H9 (cell line): ENCODE results near the gene SLC25A46. TPM values are rescaled to one million over a fixed set of nuclear protein-coding genes. Genes with fewer than 3 reads are reported as not detected.

Experiments
- DNase-seq: peaks from one replicate; pipeline ENCODE4 v3.0.0-alpha.2; 2017
- H2AFZ ChIP-seq: one replicate; pipeline ENCODE4 v1.6.1; 2013; ENCODE audit warnings: mild to moderate bottlenecking, low read length, control low read depth, moderate library complexity
- H2AK5ac ChIP-seq: 2 replicates; pipeline ENCODE4 v1.6.1; 2013; ENCODE audit warnings: low read length, control low read depth, mixed read lengths; ENCODE audit not compliant: insufficient read length
- H2BK120ac ChIP-seq: one replicate; pipeline ENCODE4 v1.6.1; 2013; ENCODE audit warnings: low read depth, mild to moderate bottlenecking, low read length, control low read depth, inconsistent platforms; ENCODE audit not compliant: poor library complexity, severe bottlenecking
- H2BK12ac ChIP-seq: 2 replicates; pipeline ENCODE4 v1.6.1; 2013; ENCODE audit warnings: low read length, control low read depth, mixed read lengths, low read depth; ENCODE audit not compliant: insufficient read length
- H2BK15ac ChIP-seq: 2 replicates; pipeline ENCODE4 v1.6.1; 2013; ENCODE audit warnings: low read depth, low read length, control low read depth
- H2BK20ac ChIP-seq: one replicate; pipeline ENCODE4 v1.6.1; 2013; ENCODE audit warnings: low read depth, mild to moderate bottlenecking, low read length, control low read depth, inconsistent platforms; ENCODE audit not compliant: poor library complexity, severe bottlenecking
- H2BK5ac ChIP-seq: 2 replicates; pipeline ENCODE4 v1.6.1; 2013; ENCODE audit warnings: low read length, control low read depth, mixed read lengths; ENCODE audit not compliant: insufficient read length
- H3K14ac ChIP-seq: 2 replicates; pipeline ENCODE4 v1.6.1; 2013; ENCODE audit warnings: low read length, control low read depth; ENCODE audit not compliant: insufficient read depth
- H3K18ac ChIP-seq: 2 replicates; pipeline ENCODE4 v1.6.1; 2013; ENCODE audit warnings: low read depth, mild to moderate bottlenecking, mixed read lengths, low read length, control low read depth; ENCODE audit not compliant: insufficient read length
- H3K23ac ChIP-seq: 2 replicates; pipeline ENCODE4 v1.6.1; 2013; ENCODE audit warnings: low read length, control low read depth, mixed read lengths, low read depth; ENCODE audit not compliant: insufficient read length
- H3K23me2 ChIP-seq: 2 replicates; pipeline ENCODE4 v1.6.1; 2013; ENCODE audit warnings: low read depth, mild to moderate bottlenecking, mixed read lengths, low read length, control low read depth; ENCODE audit not compliant: insufficient read length, poor library complexity, severe bottlenecking
- H3K27ac ChIP-seq: 2 replicates; pipeline ENCODE4 v1.5.1; 2013; ENCODE audit warnings: low read length, control low read depth, mixed read lengths, low read depth; ENCODE audit not compliant: insufficient read length
- H3K27me3 ChIP-seq: 2 replicates; pipeline ENCODE4 v1.6.1; 2013; ENCODE audit warnings: low read length, control low read depth, inconsistent platforms; ENCODE audit not compliant: insufficient read depth
- H3K4ac ChIP-seq: 2 replicates; pipeline ENCODE4 v1.6.1; 2013; ENCODE audit warnings: low read depth, mild to moderate bottlenecking, control low read depth, inconsistent platforms, low read length, moderate library complexity
- H3K4me1 ChIP-seq: 2 replicates; pipeline ENCODE4 v1.6.1; 2013; ENCODE audit warnings: low read length, control low read depth, inconsistent platforms; ENCODE audit not compliant: insufficient read depth
- H3K4me2 ChIP-seq: 2 replicates; pipeline ENCODE4 v1.6.1; 2013; ENCODE audit warnings: low read length, control low read depth, mixed read lengths; ENCODE audit not compliant: insufficient read length, insufficient read depth
- H3K56ac ChIP-seq: 2 replicates; pipeline ENCODE4 v1.6.1; 2013; ENCODE audit warnings: low read depth, mild to moderate bottlenecking, mixed read lengths, low read length, control low read depth; ENCODE audit not compliant: insufficient read length
- H3K79me1 ChIP-seq: 2 replicates; pipeline ENCODE4 v1.6.1; 2013; ENCODE audit warnings: low read depth, mild to moderate bottlenecking, moderate library complexity, low read length, control low read depth, inconsistent platforms; ENCODE audit not compliant: insufficient read depth, poor library complexity, severe bottlenecking
- H3K79me2 ChIP-seq: 2 replicates; pipeline ENCODE4 v1.6.1; 2013; ENCODE audit warnings: low read length, control low read depth, inconsistent platforms; ENCODE audit not compliant: insufficient read depth
- H3K9ac ChIP-seq: 2 replicates; pipeline ENCODE4 v1.6.1; 2013; ENCODE audit warnings: low read length, control low read depth, mixed read lengths; ENCODE audit not compliant: insufficient read length; ENCODE audit errors: extremely low read depth
- H3K9me3 ChIP-seq: one replicate; pipeline ENCODE4 v1.6.1; 2013; ENCODE audit warnings: low read depth, low read length, inconsistent platforms; ENCODE audit not compliant: control insufficient read depth
- H3T11ph ChIP-seq: one replicate; pipeline ENCODE4 v1.6.1; 2013; ENCODE audit warnings: mild to moderate bottlenecking, low read length, control low read depth, inconsistent platforms
- H4K20me1 ChIP-seq: one replicate; pipeline ENCODE4 v1.6.1; 2013; ENCODE audit not compliant: control insufficient read depth, insufficient read length, insufficient read depth
- H4K5ac ChIP-seq: 2 replicates; pipeline ENCODE4 v1.6.1; 2013; ENCODE audit warnings: low read depth, mild to moderate bottlenecking, mixed read lengths, low read length, control low read depth; ENCODE audit not compliant: insufficient read length
- H4K8ac ChIP-seq: replicated peaks from 2 replicates; pipeline ENCODE4 v1.6.1; 2013; ENCODE audit warnings: low read length, control low read depth, mixed read lengths, low read depth; ENCODE audit not compliant: insufficient read length
- H4K91ac ChIP-seq: 2 replicates; pipeline ENCODE4 v1.6.1; 2013; ENCODE audit warnings: low read depth, mild to moderate bottlenecking, moderate library complexity, mixed read lengths, low read length, control low read depth; ENCODE audit not compliant: insufficient read length
- H3K27ac Mint-ChIP-seq, 3 experiments: 2 replicates in 2 of 3; 3 replicates in 1 of 3; pipeline ENCODE4 v1.8.0; 2020 to 2021; ENCODE audit warnings: mixed read lengths in 3 of 3, mild to moderate bottlenecking in 1 of 3, moderate library complexity in 1 of 3
- H3K27me3 Mint-ChIP-seq: 2 replicates; pipeline ENCODE4 v1.8.0; 2021; ENCODE audit warnings: low read depth, mild to moderate bottlenecking, moderate library complexity, mixed read lengths
- H3K36me3 Mint-ChIP-seq, 3 experiments: 2 replicates in 2 of 3; 3 replicates in 1 of 3; pipeline ENCODE4 v1.8.0; 2020 to 2021; ENCODE audit warnings: low read depth in 3 of 3, mixed read lengths in 3 of 3; ENCODE audit not compliant: insufficient read depth in 1 of 3
- H3K4me1 Mint-ChIP-seq, 2 experiments: 2 replicates each; pipeline ENCODE4 v1.8.0; 2020; ENCODE audit warnings: mixed read lengths in 2 of 2
- H3K4me3 Mint-ChIP-seq, 2 experiments: 2 replicates in 1 of 2; 3 replicates in 1 of 2; pipeline ENCODE4 v1.8.0; 2020 to 2021; ENCODE audit warnings: mild to moderate bottlenecking in 2 of 2, mixed read lengths in 2 of 2, moderate library complexity in 1 of 2
- H3K9me3 Mint-ChIP-seq, 2 experiments: 2 replicates in 1 of 2; 3 replicates in 1 of 2; pipeline ENCODE4 v1.8.0; 2020; ENCODE audit warnings: mild to moderate bottlenecking in 2 of 2, mixed read lengths in 2 of 2, moderate library complexity in 1 of 2
- CTCF ChIP-seq: fragments of 200-600 bp; sonication (generic); conservative IDR thresholded peaks from 3 replicates; pipeline ENCODE4 v1.8.0; 2021; ENCODE audit warnings: antibody characterized with exemption, mild to moderate bottlenecking
- WGBS: extraction: QIAGEN DNeasy Blood & Tissue Kit; methylation state at CpG from one replicate; pipeline ENCODE4 v1.1.7; 2013; ENCODE audit warnings: missing lambda C conversion rate, low lambda C conversion rate, mixed read lengths; ENCODE audit not compliant: insufficient read length; ENCODE audit errors: extremely low coverage; 5-methylcytosine and 5-hydroxymethylcytosine counted together
- total RNA-seq: library from RNA; stranded (reverse); gene quantifications from 2 replicates; pipeline ENCODE4 v1.2.1, GENCODE V29; 2021

The SLC25A46 gene
- total RNA-seq, 1 experiment from 2014 or later: 26.0 TPM

- Histone ChIP-seq H3K4me2 (no peak overlapping the region), H3K23ac (no peak overlapping the region), H3K4ac (no peak overlapping the region), H4K91ac (no peak overlapping the region), H2BK15ac (no peak overlapping the region), H3K9me3 (no peaks in the 10 kb centered on the region), H3K27me3 (no peaks in the 10 kb centered on the region), H2AK5ac (no peak overlapping the region), H3K79me2 (no peaks in the 10 kb centered on the region), H3K23me2 (no peaks in the 10 kb centered on the region), H3K14ac (no peak overlapping the region), H3K9ac (no peak overlapping the region), H4K5ac (no peak overlapping the region), H4K8ac (no peak overlapping the region), H4K20me1 (no peaks in the 10 kb centered on the region), H3K56ac (no peak overlapping the region), H3K4me1 (no peaks in the 10 kb centered on the region), H3T11ph (no peak overlapping the region), H2BK12ac (no peak overlapping the region), H3K27ac (no peak overlapping the region), H2BK120ac (no peak overlapping the region), H2BK5ac (no peak overlapping the region), H3K79me1 (no peaks in the 10 kb centered on the region), H2BK20ac (no peak overlapping the region), H3K18ac (no peak overlapping the region), H2AFZ (no peak overlapping the region)
- no peak for TF ChIP-seq CTCF
- Mint-ChIP-seq H3K36me3 (no peaks in the 10 kb centered on the region), H3K4me1 (no peaks in the 10 kb centered on the region), H3K4me3 (no peak overlapping the region), H3K27ac (no peak overlapping the region), H3K27me3 (no peaks in the 10 kb centered on the region), H3K9me3 (no peaks in the 10 kb centered on the region; a peak in 1 of 5 replicates)
- no CpG with 5 or more reads among the region's 4 CpGs for WGBS
- no peak for DNase-seq
Observed at GRCh38 chr5:110807169-110807568, 68.4 kb downstream of the SLC25A46 start.
